Gastrocnemius medialis (tissue), 4 donors: ENCODE data around the gene KDM4B.

Source experiments
- CTCF ChIP-seq, 5 experiments: fragments of 450-650 bp in 3 of 5; fragments of 200-600 bp in 2 of 5; sonication (generic) in 2 of 5; IDR thresholded peaks in 4 of 5; conservative IDR thresholded peaks in 1 of 5; 1 replicate in 4 of 5; 2 replicates in 1 of 5; pipeline ENCODE4 v1.5.1; 2016 to 2019; ENCODE audit warnings: antibody characterized with exemption in 5 of 5, mild to moderate bottlenecking in 3 of 5, moderate library complexity in 3 of 5
- POLR2A ChIP-seq, 2 donors: fragments of 450-650 bp; IDR thresholded peaks; one replicate each; pipeline ENCODE4 v1.6.1; 2017; ENCODE audit warnings: antibody characterized with exemption in 2 of 2, mild to moderate bottlenecking in 2 of 2, moderate library complexity in 2 of 2

DNA sequence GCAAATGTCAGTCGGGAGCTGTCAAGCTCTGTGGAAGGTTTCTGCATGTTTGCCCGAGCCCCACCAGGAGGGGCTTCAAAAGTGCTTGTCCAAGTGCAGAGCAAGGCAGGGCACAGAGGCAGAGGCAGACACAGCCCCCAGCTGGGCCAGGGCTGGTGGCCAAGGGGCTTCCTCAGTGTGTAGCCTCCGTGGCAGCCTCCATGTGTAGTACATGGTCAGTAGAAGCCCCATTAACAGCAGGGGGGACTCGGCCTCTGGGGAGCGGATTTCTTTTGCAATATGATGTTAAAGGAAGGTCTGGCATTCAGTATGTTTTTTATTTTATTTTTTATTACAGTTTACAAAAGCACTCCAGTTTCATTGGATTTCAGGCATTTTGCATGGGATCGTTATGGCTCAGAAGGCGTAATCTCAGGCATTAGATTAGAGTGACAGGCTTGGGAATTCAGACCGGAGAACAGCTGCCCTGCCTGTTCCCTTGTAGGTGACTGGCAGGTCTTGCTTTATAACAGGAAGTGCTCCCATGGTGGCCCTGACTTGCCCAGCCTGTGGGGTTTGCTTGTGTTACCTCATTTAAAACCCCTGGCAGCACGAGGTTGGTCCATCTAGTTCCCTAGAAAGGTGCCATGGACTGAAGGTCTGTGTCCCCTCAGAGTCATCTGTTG lies 129.2 kb downstream of the KDM4B start:
- TF ChIP-seq CTCF (IDR thresholded peaks at IDR 0.05 in 4 of 5, conservative IDR thresholded peaks at IDR 0.05 in 1 of 5) (no peak), POLR2A (IDR thresholded peaks at IDR 0.05) (no peak)
